Panc1 (cell line): Measurements from ENCODE around the gene TEX54. TPM values are rescaled to one million over a fixed set of nuclear protein-coding genes. Genes with fewer than 3 reads are reported as not detected.

Source experiments
- ATAC-seq: fragments of 200-7000 bp; cut with Tn5 transposase; 2 replicates; pipeline ENCODE4 v1.9.1; 2020; ENCODE audit warnings: mild to moderate bottlenecking, moderate library complexity
- BruUV-seq: library from RNA; stranded (reverse); fragments of 400-500 nt; replicated peaks from 2 replicates; lab custom pipeline; 2021; lab: Mats Ljungman, UMichigan
- CTCF ChIA-PET: fragments of 300-600 bp; sonication (Branson Sonifier 250); formaldehyde crosslinking; loops from one replicate; lab custom pipeline; 2022; ENCODE audit warnings: antibody characterized with exemption; lab: Charles Lee
- POLR2A ChIA-PET: fragments of 300-600 bp; sonication (Branson Sonifier 250); formaldehyde crosslinking; loops from one replicate; lab custom pipeline; 2022; ENCODE audit warnings: antibody characterized with exemption; lab: Charles Lee
- DNase-seq: peaks from one replicate; pipeline ENCODE4 v3.0.0-alpha.2; 2010; ENCODE audit warnings: low read depth, low spot score
- H3K27ac ChIP-seq: 2 replicates; pipeline ENCODE4 v1.5.1; 2011; ENCODE audit warnings: mild to moderate bottlenecking, low read length, inconsistent platforms
- H3K27me3 ChIP-seq: fragments of 200-500 bp; sonication (Bioruptor generic); 2 replicates; pipeline ENCODE4 v1.6.0; 2014; ENCODE audit warnings: low read length, inconsistent platforms; ENCODE audit not compliant: control insufficient read depth, insufficient read depth
- H3K36me3 ChIP-seq: fragments of 200-500 bp; sonication (Bioruptor generic); 2 replicates; pipeline ENCODE4 v1.5.1; 2014; ENCODE audit warnings: inconsistent platforms, mild to moderate bottlenecking, low read length, moderate library complexity; ENCODE audit not compliant: control insufficient read depth, insufficient read depth
- H3K4me1 ChIP-seq: 2 replicates; pipeline ENCODE4 v1.5.1; 2011; ENCODE audit warnings: inconsistent platforms, mild to moderate bottlenecking, low read length, moderate library complexity; ENCODE audit not compliant: control insufficient read depth, insufficient read depth
- H3K4me3 ChIP-seq, 2 experiments: 2 replicates each; pipeline ENCODE4 v1.5.1; 2011 to 2012; ENCODE audit warnings: low read depth in 2 of 2, low read length in 2 of 2, mild to moderate bottlenecking in 2 of 2, inconsistent platforms in 1 of 2, moderate library complexity in 1 of 2
- H3K9me3 ChIP-seq: fragments of 200-500 bp; sonication (Bioruptor generic); 2 replicates; pipeline ENCODE4 v1.5.1; 2014; ENCODE audit warnings: low read depth, mild to moderate bottlenecking, inconsistent platforms, low read length, moderate library complexity; ENCODE audit not compliant: control insufficient read depth, insufficient read depth
- POLR2AphosphoS5 ChIP-seq: IDR thresholded peaks from 2 replicates; pipeline ENCODE4 v1.6.1; 2012; ENCODE audit warnings: mild to moderate bottlenecking, low read depth, low read length, moderate library complexity
- REST ChIP-seq, 2 experiments: IDR thresholded peaks; 2 replicates each; pipeline ENCODE4 v1.6.1; 2011 to 2012; ENCODE audit warnings: low read depth in 2 of 2, control low read depth in 1 of 2, low read length in 1 of 2, mild to moderate bottlenecking in 1 of 2, moderate library complexity in 1 of 2; ENCODE audit not compliant: insufficient read depth in 1 of 2
- SIN3A ChIP-seq: IDR thresholded peaks from 2 replicates; pipeline ENCODE4 v1.6.1; 2012; ENCODE audit warnings: low read depth, mild to moderate bottlenecking, low read length, moderate library complexity, borderline replicate concordance; ENCODE audit not compliant: insufficient read depth
- TCF7L2 ChIP-seq: IDR thresholded peaks from 2 replicates; pipeline ENCODE4 v1.6.1; 2011; ENCODE audit warnings: mild to moderate bottlenecking, low read depth, low read length, inconsistent platforms
- in situ Hi-C: cut with HindIII; loops from 2 replicates; pipeline ENCODE4 v1.10.0; 2016; ENCODE audit warnings: low sequenced_read_pairs, low pct_unique_long_range_greater_than_20kb
- intact Hi-C: fragments of 100-400 bp; cut with micrococcal nuclease; formaldehyde crosslinking; loops from one replicate; pipeline ENCODE4 v1.10.0; 2022; ENCODE audit not compliant: unreplicated experiment
- total RNA-seq: library from RNA; stranded (reverse); gene quantifications from one replicate; pipeline ENCODE4 v1.2.1, GENCODE V29; 2021; ENCODE audit not compliant: unreplicated experiment
- TF ChIP-seq, protein P1 (sequence below): fragments of 450-650 bp; IDR thresholded peaks from 2 replicates; pipeline ENCODE4 v1.5.1; 2017; ENCODE audit warnings: mild to moderate bottlenecking

The TEX54 gene
- total RNA-seq, 1 experiment from 2014 or later = not detected

- Histone ChIP-seq H3K9me3 (no peaks in the 10 kb centered on the region), H3K27me3 (no peaks in the 10 kb centered on the region), H3K27ac (no peak overlapping the region), H3K4me1 (peaks cover 5% of the 10 kb centered on the region), H3K4me3 (no peak overlapping the region), H3K36me3 (no peaks in the 10 kb centered on the region)
- CTCF ChIA-PET = no interaction called here
- POLR2A ChIA-PET = no interaction called here
- no peak for DNase-seq
- in situ Hi-C loops = no loop called here
- ATAC-seq = no peak
- intact Hi-C loops = no loop called here
- TF ChIP-seq TCF7L2 = no peak
- no peak for TF ChIP-seq SIN3A
- TF ChIP-seq POLR2AphosphoS5 = no peak
- no peak for TF ChIP-seq REST (IDR thresholded peaks at IDR 0.05; ENCODE audit: insufficient read depth in 1 of 2, low read depth in 2 of 2, low read length in 1 of 2)
- TF ChIP-seq, protein P1, sequence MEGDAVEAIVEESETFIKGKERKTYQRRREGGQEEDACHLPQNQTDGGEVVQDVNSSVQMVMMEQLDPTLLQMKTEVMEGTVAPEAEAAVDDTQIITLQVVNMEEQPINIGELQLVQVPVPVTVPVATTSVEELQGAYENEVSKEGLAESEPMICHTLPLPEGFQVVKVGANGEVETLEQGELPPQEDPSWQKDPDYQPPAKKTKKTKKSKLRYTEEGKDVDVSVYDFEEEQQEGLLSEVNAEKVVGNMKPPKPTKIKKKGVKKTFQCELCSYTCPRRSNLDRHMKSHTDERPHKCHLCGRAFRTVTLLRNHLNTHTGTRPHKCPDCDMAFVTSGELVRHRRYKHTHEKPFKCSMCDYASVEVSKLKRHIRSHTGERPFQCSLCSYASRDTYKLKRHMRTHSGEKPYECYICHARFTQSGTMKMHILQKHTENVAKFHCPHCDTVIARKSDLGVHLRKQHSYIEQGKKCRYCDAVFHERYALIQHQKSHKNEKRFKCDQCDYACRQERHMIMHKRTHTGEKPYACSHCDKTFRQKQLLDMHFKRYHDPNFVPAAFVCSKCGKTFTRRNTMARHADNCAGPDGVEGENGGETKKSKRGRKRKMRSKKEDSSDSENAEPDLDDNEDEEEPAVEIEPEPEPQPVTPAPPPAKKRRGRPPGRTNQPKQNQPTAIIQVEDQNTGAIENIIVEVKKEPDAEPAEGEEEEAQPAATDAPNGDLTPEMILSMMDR = no peak
- BruUV-seq = no TSS peak
Measured at GRCh38 chr11:62810748-62811147, 21.9 kb downstream of the TEX54 start.

DNA sequence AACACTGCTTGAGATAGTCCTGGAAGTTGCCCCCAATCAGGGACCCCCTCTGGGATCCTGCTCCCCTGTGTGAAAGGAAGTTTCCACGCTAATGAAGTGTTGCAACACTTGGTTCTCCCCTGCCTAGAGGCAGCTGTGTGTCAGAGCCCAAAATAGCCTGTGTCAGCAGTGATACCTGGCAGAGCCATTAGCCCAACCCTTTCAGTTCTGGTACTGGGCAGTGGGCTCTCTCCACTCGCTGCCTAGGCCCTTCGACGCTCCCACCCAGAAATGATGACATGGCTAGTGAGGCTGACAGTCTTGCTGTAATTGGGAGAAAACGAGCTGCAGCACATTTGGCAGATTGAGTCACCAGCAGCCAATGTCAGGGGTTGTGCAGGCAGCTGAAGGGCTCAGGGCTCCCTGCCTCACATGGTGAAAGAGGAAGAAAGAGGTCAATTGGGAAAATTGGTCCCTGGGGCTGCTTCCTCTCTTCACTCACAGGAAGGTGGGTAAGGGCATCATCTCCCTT, 26.0 kb downstream of the TEX54 start:
- ATAC-seq (no peak), DNase-seq (no peak)
- ChIA-PET CTCF (no interaction called here), POLR2A (interaction anchor here (1.1 kb wide), 1 partner anchor 35 kb away, joined by 4 read pairs; no protein-coding TSS in a partner anchor)
- no peaks in the 10 kb centered on the region for H3K9me3 ChIP-seq
- in situ Hi-C loops = no loop called here
- intact Hi-C loops = no loop called here
- peak overlapping the region; percentile 93 for H3K27ac ChIP-seq
- no TSS peak for BruUV-seq
- no peak for TF ChIP-seq TCF7L2
- TF ChIP-seq POLR2AphosphoS5 = no peak
- TF ChIP-seq SIN3A = no peak
- TF ChIP-seq, protein P1 = no peak
- TF ChIP-seq REST (IDR thresholded peaks at IDR 0.05; ENCODE audit: insufficient read depth in 1 of 2, low read depth in 2 of 2, low read length in 1 of 2) = no peak
- H3K4me3 ChIP-seq = no peak overlapping the region
- H3K4me1 ChIP-seq = peaks cover 10% of the 10 kb centered on the region
- H3K27me3 ChIP-seq = no peaks in the 10 kb centered on the region
- peaks cover 11% of the 10 kb centered on the region for H3K36me3 ChIP-seq
